ENCODE data around the gene TMEM184A.

DNA sequence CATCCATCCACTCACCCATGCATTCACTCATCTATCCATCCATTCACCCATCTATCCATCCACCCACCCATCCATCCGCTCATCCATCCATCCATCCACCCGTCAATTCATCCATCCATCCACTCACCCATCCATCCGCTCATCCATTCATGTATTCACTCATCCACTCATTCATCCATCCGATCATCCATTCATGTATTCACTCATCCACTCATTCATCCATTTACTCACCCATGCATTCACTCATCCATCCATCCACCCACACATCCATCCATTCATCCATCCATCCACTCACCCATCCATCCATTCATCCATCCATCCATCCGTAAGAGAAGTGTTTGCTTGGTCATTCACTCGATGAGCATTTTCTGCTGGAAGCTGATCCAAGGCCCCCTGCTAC lies 22.5 kb upstream of the TMEM184A start:
- TF ChIP-seq, protein P1, sequence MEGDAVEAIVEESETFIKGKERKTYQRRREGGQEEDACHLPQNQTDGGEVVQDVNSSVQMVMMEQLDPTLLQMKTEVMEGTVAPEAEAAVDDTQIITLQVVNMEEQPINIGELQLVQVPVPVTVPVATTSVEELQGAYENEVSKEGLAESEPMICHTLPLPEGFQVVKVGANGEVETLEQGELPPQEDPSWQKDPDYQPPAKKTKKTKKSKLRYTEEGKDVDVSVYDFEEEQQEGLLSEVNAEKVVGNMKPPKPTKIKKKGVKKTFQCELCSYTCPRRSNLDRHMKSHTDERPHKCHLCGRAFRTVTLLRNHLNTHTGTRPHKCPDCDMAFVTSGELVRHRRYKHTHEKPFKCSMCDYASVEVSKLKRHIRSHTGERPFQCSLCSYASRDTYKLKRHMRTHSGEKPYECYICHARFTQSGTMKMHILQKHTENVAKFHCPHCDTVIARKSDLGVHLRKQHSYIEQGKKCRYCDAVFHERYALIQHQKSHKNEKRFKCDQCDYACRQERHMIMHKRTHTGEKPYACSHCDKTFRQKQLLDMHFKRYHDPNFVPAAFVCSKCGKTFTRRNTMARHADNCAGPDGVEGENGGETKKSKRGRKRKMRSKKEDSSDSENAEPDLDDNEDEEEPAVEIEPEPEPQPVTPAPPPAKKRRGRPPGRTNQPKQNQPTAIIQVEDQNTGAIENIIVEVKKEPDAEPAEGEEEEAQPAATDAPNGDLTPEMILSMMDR (IDR thresholded peaks at IDR 0.05) = no peak
- no peak for TF ChIP-seq POLR2A (IDR thresholded peaks at IDR 0.05)

Measured in heart left ventricle (tissue), 13 donors.